AG04450 (cell line): ENCODE results near the gene ZNF134. TPM values are rescaled to one million over a fixed set of nuclear protein-coding genes. Genes with fewer than 3 reads are reported as not detected.

Source experiments
- CTCF ChIA-PET: fragments of 300-600, 350-600 bp; formaldehyde crosslinking; extraction: SDS; loops from one replicate; lab custom pipeline; 2022; ENCODE audit warnings: antibody characterized with exemption, inconsistent platforms; lab: Charles Lee
- POLR2A ChIA-PET: fragments of 350-600 bp; formaldehyde crosslinking; extraction: SDS; loops from one replicate; lab custom pipeline; 2021; ENCODE audit warnings: antibody characterized with exemption, inconsistent platforms; lab: Yijun Ruan, JAX
- DNase-seq: peaks from one replicate; pipeline ENCODE4 v3.0.0-alpha.2; 2011; ENCODE audit warnings: low read depth, low spot score
- H3K27ac ChIP-seq: one replicate; pipeline ENCODE4 v1.5.1; 2012; ENCODE audit warnings: low read depth, low read length, control low read depth
- H3K27me3 ChIP-seq: one replicate; pipeline ENCODE4 v1.6.0; 2012; ENCODE audit warnings: low read length; ENCODE audit not compliant: control insufficient read depth, insufficient read depth
- H3K4me3 ChIP-seq: 2 replicates; pipeline ENCODE4 v1.5.1; 2011; ENCODE audit warnings: mild to moderate bottlenecking, low read depth, low read length, control low read depth
- H3K9me3 ChIP-seq: 2 replicates; pipeline ENCODE4 v1.5.1; 2012; ENCODE audit warnings: low read length; ENCODE audit not compliant: control insufficient read depth, insufficient read depth
- polyA plus RNA-seq: library from polyadenylated mRNA; depleted of rRNA; stranded (reverse); fragments of >200 nt; gene quantifications from 2 replicates; pipeline ENCODE4 v1.2.3, GENCODE V29; 2011; rRNA removed
- TF ChIP-seq, protein P1 (sequence below): IDR thresholded peaks from 2 replicates; pipeline ENCODE4 v1.5.1; 2011; ENCODE audit warnings: low read depth, low read length, control low read depth, inconsistent platforms

ZNF134 gene
- polyA plus RNA-seq, 1 experiment = 10.9 TPM

DNA sequence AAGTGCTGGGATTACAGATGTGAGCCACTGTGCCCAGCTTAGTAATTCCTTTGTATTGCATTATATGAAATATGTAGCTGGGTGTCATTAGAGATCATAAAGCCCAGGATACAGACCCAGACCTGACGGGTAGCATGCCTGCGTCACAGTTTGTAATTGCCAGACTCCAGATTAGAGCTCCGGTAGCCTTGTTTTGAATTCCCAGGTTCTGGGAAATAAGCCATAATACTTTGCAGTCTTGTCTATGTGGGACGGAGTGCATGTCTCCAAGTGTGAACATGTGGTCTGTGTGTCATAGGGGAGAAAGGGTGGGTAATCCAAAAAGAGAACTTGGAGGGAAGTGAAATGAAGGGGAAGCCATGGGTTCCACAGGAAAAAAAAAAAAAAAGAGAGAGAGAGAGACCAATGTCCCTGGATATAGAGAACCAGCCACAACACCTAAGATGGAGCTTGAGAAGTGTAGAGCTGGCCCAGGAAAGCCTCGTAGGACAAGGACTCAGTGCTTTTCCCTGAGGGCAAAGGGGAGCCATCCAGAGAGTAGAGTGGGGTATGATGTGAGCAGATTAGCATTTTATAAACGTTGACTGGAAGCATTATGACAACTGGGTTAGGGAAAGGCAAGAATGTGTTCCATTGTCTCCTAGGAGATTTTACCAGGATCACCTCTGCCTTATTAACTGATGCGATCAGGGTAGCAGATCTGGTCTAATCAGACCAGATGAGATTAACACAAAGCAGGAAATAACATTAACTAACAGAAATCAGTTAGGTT lies 57.3 kb downstream of the ZNF134 start:
- Histone ChIP-seq H3K4me3 (no peak overlapping the region), H3K27me3 (no peaks in the 10 kb centered on the region), H3K9me3 (peaks cover under 1% of the 10 kb centered on the region; the same call in 1 of the 2 replicates), H3K27ac (no peak overlapping the region)
- CTCF ChIA-PET = interaction anchor here (1.1 kb wide), 1 partner anchor 10 kb away, joined by 5 read pairs; the partner anchor contains the start of gene ZNF551
- POLR2A ChIA-PET = no interaction called here
- no peak for DNase-seq
- TF ChIP-seq, protein P1, sequence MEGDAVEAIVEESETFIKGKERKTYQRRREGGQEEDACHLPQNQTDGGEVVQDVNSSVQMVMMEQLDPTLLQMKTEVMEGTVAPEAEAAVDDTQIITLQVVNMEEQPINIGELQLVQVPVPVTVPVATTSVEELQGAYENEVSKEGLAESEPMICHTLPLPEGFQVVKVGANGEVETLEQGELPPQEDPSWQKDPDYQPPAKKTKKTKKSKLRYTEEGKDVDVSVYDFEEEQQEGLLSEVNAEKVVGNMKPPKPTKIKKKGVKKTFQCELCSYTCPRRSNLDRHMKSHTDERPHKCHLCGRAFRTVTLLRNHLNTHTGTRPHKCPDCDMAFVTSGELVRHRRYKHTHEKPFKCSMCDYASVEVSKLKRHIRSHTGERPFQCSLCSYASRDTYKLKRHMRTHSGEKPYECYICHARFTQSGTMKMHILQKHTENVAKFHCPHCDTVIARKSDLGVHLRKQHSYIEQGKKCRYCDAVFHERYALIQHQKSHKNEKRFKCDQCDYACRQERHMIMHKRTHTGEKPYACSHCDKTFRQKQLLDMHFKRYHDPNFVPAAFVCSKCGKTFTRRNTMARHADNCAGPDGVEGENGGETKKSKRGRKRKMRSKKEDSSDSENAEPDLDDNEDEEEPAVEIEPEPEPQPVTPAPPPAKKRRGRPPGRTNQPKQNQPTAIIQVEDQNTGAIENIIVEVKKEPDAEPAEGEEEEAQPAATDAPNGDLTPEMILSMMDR = no peak

DNA sequence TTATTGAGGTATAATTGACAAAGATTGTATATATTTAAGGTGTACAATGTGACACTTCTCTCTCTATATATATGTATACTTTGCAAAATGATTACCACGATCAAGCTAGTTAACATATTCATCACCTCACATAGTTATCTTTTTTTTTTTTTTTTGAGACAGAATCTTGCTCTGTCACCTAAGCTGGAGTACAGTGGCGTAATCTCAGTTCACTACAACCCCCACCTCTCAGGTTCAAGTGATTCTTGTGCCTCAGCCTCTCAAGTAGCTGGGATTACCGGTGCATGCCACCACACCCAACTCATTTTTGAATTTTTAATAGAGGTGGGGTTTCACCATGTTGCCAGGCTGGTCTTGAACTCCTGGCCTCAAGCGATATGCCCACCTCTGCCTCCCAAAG lies 58.4 kb downstream of the ZNF134 start:
- H3K4me3 ChIP-seq = no peak overlapping the region
- DNase-seq = no peak
- ChIA-PET POLR2A (interaction anchor here (0.6 kb wide), 1 partner anchor 9 kb away, joined by 9 read pairs; no protein-coding TSS in a partner anchor), CTCF (no interaction called here)
- no peaks in the 10 kb centered on the region for H3K27me3 ChIP-seq
- H3K9me3 ChIP-seq = no peaks in the 10 kb centered on the region
- H3K27ac ChIP-seq = no peak overlapping the region
- TF ChIP-seq, protein P1 = no peak

Other genes with a start within 250 kb of the ZNF134 start
- gene ZNF548, start 224.4 kb upstream of the ZNF134 start, polyA plus RNA-seq = 12.7 and 14.2 TPM in 2 replicates
- 5.7 and 6.4 TPM in 2 replicates for gene ZNF17, start 203.1 kb upstream of the ZNF134 start, polyA plus RNA-seq
- gene ZNF749, start 178.9 kb upstream of the ZNF134 start, polyA plus RNA-seq = 7.4 and 9.7 TPM in 2 replicates
- gene VN1R1, start 157.1 kb upstream of the ZNF134 start, polyA plus RNA-seq = 0.11 and 0.21 TPM in 2 replicates
- gene ZNF772, start 136.7 kb upstream of the ZNF134 start, polyA plus RNA-seq = 6.6 and 6.8 TPM in 2 replicates
- gene ZNF419, start 126.5 kb upstream of the ZNF134 start, polyA plus RNA-seq = 8.7 and 11.1 TPM in 2 replicates
- 9.2 and 11.0 TPM in 2 replicates for gene ZNF773, start 114.3 kb upstream of the ZNF134 start, polyA plus RNA-seq
- 5.0 and 5.8 TPM in 2 replicates for gene ZNF549, start 86.9 kb upstream of the ZNF134 start, polyA plus RNA-seq
- 6.8 and 8.2 TPM in 2 replicates for gene ZNF550, start 54.4 kb upstream of the ZNF134 start, polyA plus RNA-seq
- 4.4 and 4.8 TPM in 2 replicates for gene ZNF416, start 35.3 kb upstream of the ZNF134 start, polyA plus RNA-seq
- 4.3 and 4.5 TPM in 2 replicates for gene ZIK1, start 30.1 kb upstream of the ZNF134 start, polyA plus RNA-seq
- 1.3 and 1.5 TPM in 2 replicates for gene ZNF530, start 14.4 kb upstream of the ZNF134 start, polyA plus RNA-seq
- 12.0 and 14.4 TPM in 2 replicates for gene ZNF211, start 18.9 kb downstream of the ZNF134 start, polyA plus RNA-seq
- gene ZSCAN4, start 54.7 kb downstream of the ZNF134 start, polyA plus RNA-seq = not detected in 2 replicates
- 3.7 TPM in 2 replicates for gene ZNF551, start 67.7 kb downstream of the ZNF134 start, polyA plus RNA-seq
- 7.7 and 8.1 TPM in 2 replicates for gene ZNF154, start 95.0 kb downstream of the ZNF134 start, polyA plus RNA-seq
- gene ZNF671, start 113.4 kb downstream of the ZNF134 start, polyA plus RNA-seq = 7.2 and 7.8 TPM in 2 replicates
- gene ZNF776, start 132.6 kb downstream of the ZNF134 start, polyA plus RNA-seq = 9.7 and 10.5 TPM in 2 replicates
- 7.5 and 9.8 TPM in 2 replicates for gene ZNF586, start 155.4 kb downstream of the ZNF134 start, polyA plus RNA-seq
- gene ZNF552, start 200.7 kb downstream of the ZNF134 start, polyA plus RNA-seq = 2.8 and 2.9 TPM in 2 replicates
- 5.7 TPM in 2 replicates for gene ZNF587B, start 216.1 kb downstream of the ZNF134 start, polyA plus RNA-seq
- 15.7 and 18.3 TPM in 2 replicates for gene ZNF587, start 235.6 kb downstream of the ZNF134 start, polyA plus RNA-seq